G401 (cell line): Measurements from ENCODE around the gene MLXIPL. TPM values are rescaled to one million over a fixed set of nuclear protein-coding genes. Genes with fewer than 3 reads are reported as not detected.
"Not testable (repeated sequence)": the region's sequence is repeated elsewhere in the genome, so short reads cannot be mapped to it uniquely, and the experiment has no call there.

Source experiments
- DNase-seq: peaks from one replicate; pipeline ENCODE4 v3.0.0-alpha.2; 2015; ENCODE audit warnings: low spot score
- in situ Hi-C: cut with HindIII; loops from 2 replicates; pipeline ENCODE4 v1.10.0; 2016; ENCODE audit warnings: low sequenced_read_pairs, mixed read lengths
- total RNA-seq: library from RNA; depleted of rRNA; stranded (reverse); fragments of >200 nt; shearing (Covaris generic); gene quantifications from 2 replicates; pipeline ENCODE4 v1.2.3, GENCODE V29; 2014

Gene MLXIPL
- total RNA-seq, 1 experiment from 2014 or later = not detected

- DNase-seq, in situ Hi-C loops: not testable (repeated sequence)
Measured at GRCh38 chr7:73617520-73617919, 6.8 kb downstream of the MLXIPL start.

GRCh38 chr7:73615886-73616285 lies 8.4 kb downstream of the MLXIPL start:
- no peak for DNase-seq
- in situ Hi-C loops = no loop called here

- DNase-seq, in situ Hi-C loops: not testable (repeated sequence)
Measured at GRCh38 chr7:73614937-73615336, 9.4 kb downstream of the MLXIPL start.

GRCh38 chr7:73613954-73614735 lies 10.2 kb downstream of the MLXIPL start:
- in situ Hi-C loops = no loop called here
- DNase-seq = no peak

GRCh38 chr7:73612598-73613269 lies 11.6 kb downstream of the MLXIPL start:
- in situ Hi-C loops = no loop called here

GRCh38 chr7:73611017-73611555 lies 13.2 kb downstream of the MLXIPL start:
- no peak for DNase-seq

More at GRCh38 chr7:73612598-73613269, 11.6 kb downstream of the MLXIPL start:
- DNase-seq = no peak

GRCh38 chr7:73610105-73610504 lies 14.2 kb downstream of the MLXIPL start:
- in situ Hi-C loops = no loop called here

More at GRCh38 chr7:73611017-73611555, 13.2 kb downstream of the MLXIPL start:
- in situ Hi-C loops = no loop called here

GRCh38 chr7:73607692-73607983 lies 16.7 kb downstream of the MLXIPL start:
- not testable (repeated sequence) for DNase-seq

More at GRCh38 chr7:73610105-73610504, 14.2 kb downstream of the MLXIPL start:
- DNase-seq = no peak

GRCh38 chr7:73606801-73607691 lies 17.3 kb downstream of the MLXIPL start:
- in situ Hi-C loops = no loop called here
- peak; percentile 48 for DNase-seq

More at GRCh38 chr7:73607692-73607983, 16.7 kb downstream of the MLXIPL start:
- in situ Hi-C loops = not testable (repeated sequence)

- no peak for DNase-seq
- in situ Hi-C loops = no loop called here
Measured at GRCh38 chr7:73605601-73606220, 18.6 kb downstream of the MLXIPL start.

GRCh38 chr7:73602721-73603651 lies 21.3 kb downstream of the MLXIPL start:
- in situ Hi-C loops = no loop called here
- no peak for DNase-seq

GRCh38 chr7:73599916-73600315 lies 24.4 kb downstream of the MLXIPL start:
- in situ Hi-C loops = no loop called here
- DNase-seq = no peak

GRCh38 chr7:73599151-73599882 lies 25.0 kb downstream of the MLXIPL start:
- in situ Hi-C loops = no loop called here
- DNase-seq = no peak

GRCh38 chr7:73597978-73598782 lies 26.1 kb downstream of the MLXIPL start:
- no peak for DNase-seq
- in situ Hi-C loops = no loop called here

- no peak for DNase-seq
- in situ Hi-C loops = no loop called here
Measured at GRCh38 chr7:73596191-73597065, 27.9 kb downstream of the MLXIPL start.

- in situ Hi-C loops = no loop called here
- no peak for DNase-seq
Measured at GRCh38 chr7:73595358-73595757, 29.0 kb downstream of the MLXIPL start.
